Measurements from ENCODE around the gene TRAF2.

Gene TRAF2

DNA sequence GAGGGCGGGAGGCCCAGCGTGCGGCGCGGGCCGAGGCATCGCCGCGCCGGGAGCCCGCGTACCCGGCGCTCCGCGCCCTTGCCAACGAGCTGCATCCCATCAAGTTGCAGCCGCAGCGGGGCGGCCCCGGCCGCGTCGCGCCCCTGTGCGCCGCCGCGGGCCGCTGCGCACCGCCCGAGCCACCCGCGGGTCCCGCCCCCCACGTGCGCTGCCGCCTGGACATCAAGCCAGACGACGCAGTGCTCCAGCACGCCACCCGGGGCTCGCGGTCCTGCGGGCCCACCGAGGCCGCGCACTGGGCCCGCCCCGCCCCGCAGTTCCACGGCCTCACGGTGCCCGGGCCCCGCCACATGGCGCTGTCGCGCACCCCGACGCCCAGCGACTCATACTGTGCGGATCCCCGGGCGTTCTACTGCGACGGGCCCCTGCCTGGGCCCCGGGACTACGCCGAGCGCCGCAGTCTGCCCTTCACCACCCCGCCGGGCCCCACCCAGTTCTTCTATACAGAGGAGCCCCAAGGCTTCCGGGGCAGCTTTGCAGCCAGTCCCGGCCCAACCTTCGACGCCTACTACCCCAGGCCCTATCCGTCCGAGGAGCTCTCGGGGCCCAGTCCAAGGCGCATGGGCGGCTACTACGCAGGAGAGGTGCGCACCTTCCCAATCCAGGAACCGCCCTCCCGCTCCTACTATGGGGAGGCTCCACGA lies 41.4 kb upstream of the TRAF2 start:
- H3K4me1 Mint-ChIP-seq, result peaks cover 28% of the 10 kb centered on the region
- no peaks in the 10 kb centered on the region for H3K9me3 Mint-ChIP-seq
- no peak overlapping the region for H3K27ac Mint-ChIP-seq
- H3K4me3 Mint-ChIP-seq, result no peak overlapping the region
- H3K36me3 Mint-ChIP-seq (ENCODE audit: low read depth), result no peaks in the 10 kb centered on the region
- DNase-seq, result no peak
- peaks cover 9% of the 10 kb centered on the region for H3K27me3 Mint-ChIP-seq (ENCODE audit: low read depth, poor library complexity)
- no peak for TF ChIP-seq CTCF (IDR thresholded peaks at IDR 0.05)

GRCh38 chr9:136845465-136846260 lies 40.7 kb upstream of the TRAF2 start:
- no peak for DNase-seq
- no peak overlapping the region for H3K4me3 Mint-ChIP-seq
- no peaks in the 10 kb centered on the region for H3K36me3 Mint-ChIP-seq (ENCODE audit: low read depth)
- H3K9me3 Mint-ChIP-seq, result no peaks in the 10 kb centered on the region
- H3K4me1 Mint-ChIP-seq, result peaks cover 26% of the 10 kb centered on the region
- H3K27ac Mint-ChIP-seq, result no peak overlapping the region
- peaks cover 9% of the 10 kb centered on the region for H3K27me3 Mint-ChIP-seq (ENCODE audit: low read depth, poor library complexity)
- TF ChIP-seq CTCF (IDR thresholded peaks at IDR 0.05), result no peak

GRCh38 chr9:136846376-136847087 lies 39.8 kb upstream of the TRAF2 start:
- no peak overlapping the region for H3K27ac Mint-ChIP-seq
- no peak for DNase-seq
- H3K4me3 Mint-ChIP-seq, result no peak overlapping the region
- no peaks in the 10 kb centered on the region for H3K9me3 Mint-ChIP-seq
- no peak for TF ChIP-seq CTCF (IDR thresholded peaks at IDR 0.05)
- H3K36me3 Mint-ChIP-seq (ENCODE audit: low read depth), result no peaks in the 10 kb centered on the region
- peaks cover 17% of the 10 kb centered on the region for H3K4me1 Mint-ChIP-seq
- H3K27me3 Mint-ChIP-seq (ENCODE audit: low read depth, poor library complexity), result peaks cover 9% of the 10 kb centered on the region

- TF ChIP-seq CTCF (IDR thresholded peaks at IDR 0.05), result no peak
- Mint-ChIP-seq H3K27me3 (ENCODE audit: low read depth, poor library complexity) (peaks cover 9% of the 10 kb centered on the region), H3K36me3 (ENCODE audit: low read depth) (no peaks in the 10 kb centered on the region), H3K4me3 (peak overlapping the region; percentile 94), H3K4me1 (peaks cover 11% of the 10 kb centered on the region), H3K27ac (peak overlapping the region; percentile 42), H3K9me3 (no peaks in the 10 kb centered on the region)
- DNase-seq, result peak; percentile 71
Observed at GRCh38 chr9:136847088-136847825, 39.1 kb upstream of the TRAF2 start.

DNA sequence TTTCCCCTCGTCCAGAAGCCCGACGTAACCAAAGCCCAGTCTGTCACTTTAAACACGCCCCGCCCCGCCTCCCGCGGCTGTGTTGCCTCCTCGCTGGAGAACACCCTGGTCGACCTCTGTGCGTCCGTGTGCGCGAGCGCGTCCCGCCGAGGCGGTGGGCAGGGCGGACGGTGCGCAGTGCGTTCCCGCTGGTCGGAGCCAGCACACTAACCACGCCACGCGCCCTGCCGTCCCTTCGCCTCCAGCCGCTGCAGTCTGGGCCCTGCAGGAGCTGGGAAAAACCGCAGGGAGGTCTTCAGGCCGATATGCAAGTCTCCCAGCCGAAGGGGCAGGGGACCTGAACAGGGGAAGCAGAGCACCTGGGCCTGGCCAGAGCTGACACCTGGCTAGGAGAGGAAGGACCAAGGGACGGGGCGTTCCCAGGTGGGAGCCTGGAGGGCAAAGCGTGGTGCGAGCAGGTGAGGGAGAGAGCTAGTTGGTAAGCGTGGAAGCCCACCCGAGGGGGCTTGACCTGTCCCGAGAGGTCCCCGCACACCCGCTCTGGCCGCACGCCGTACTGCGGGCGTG lies 38.4 kb upstream of the TRAF2 start:
- no peak for TF ChIP-seq CTCF (IDR thresholded peaks at IDR 0.05)
- Mint-ChIP-seq H3K27me3 (ENCODE audit: low read depth, poor library complexity) (peaks cover 9% of the 10 kb centered on the region), H3K36me3 (ENCODE audit: low read depth) (no peaks in the 10 kb centered on the region), H3K27ac (peak overlapping the region; percentile 94), H3K4me1 (peaks cover 9% of the 10 kb centered on the region), H3K9me3 (no peaks in the 10 kb centered on the region), H3K4me3 (peak overlapping the region; percentile 94)
- DNase-seq, result peak; percentile 88

Data from nephron progenitor cell (in vitro differentiated cells).